Measurements from ENCODE around the gene IL25. TPM values are rescaled to one million over a fixed set of nuclear protein-coding genes. Genes with fewer than 3 reads are reported as not detected.

Gene IL25
- total and polyA plus RNA-seq, 2 of the 13 experiments (the other 11 are each of a cell fraction or from before 2014, with no cell fraction given), result not detected

DNA sequence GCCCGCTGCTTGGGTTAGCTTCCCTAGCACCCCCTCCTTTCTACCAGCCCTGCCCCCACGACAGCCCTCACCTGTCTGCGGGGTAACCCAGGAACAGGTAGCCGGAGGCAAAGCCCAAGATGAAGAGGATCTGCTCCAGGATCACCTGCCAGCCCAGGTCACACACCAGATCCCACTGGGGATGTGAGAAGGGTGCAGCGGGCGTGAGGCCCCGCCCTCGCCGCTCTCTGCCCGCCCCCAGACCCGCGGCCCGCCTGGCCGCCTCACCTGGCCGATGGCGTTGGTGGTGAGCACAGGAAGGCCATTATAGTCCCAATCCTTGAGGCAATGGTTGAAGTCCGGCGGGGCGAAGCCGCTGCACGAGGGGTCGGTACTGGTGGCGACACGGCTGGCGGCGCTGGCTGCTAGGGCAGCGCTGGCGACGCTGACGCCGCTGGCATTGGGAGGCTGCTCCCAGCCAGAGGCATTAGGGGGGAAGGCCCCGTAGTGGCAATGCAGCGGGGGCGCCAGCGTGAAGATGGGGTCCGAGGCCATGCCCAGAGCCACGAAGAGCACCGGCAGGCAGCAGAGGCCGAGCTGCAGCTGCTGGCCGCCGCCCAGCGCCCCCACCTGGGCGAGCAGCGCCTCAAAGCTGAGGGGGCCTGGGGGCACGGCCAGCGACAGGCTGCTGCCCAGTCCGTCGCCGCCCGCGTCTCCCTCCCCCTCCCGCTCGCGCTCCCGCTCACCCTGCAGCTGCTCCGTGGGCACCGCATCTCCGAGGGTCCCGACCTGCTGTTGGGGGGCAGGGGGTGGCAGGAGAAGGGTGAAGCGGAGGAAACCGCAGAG, 20.7 kb upstream of the IL25 start (continued):
- no peak for TF ChIP-seq ZUFSP (CRISPR knock-in tag; IDR thresholded peaks at IDR 0.05; ENCODE audit: borderline replicate concordance)
- no peak for TF ChIP-seq NONO (IDR thresholded peaks at IDR 0.05)
- no peak for TF ChIP-seq NONO (CRISPR knock-in tag; conservative IDR thresholded peaks at IDR 0.05)
- TF ChIP-seq SOX5 (CRISPR knock-in tag; IDR thresholded peaks at IDR 0.05; ENCODE audit: borderline replicate concordance), result no peak
- 0 out of 2 replicates have a peak, but pooled peaks have one; percentile 9 for TF ChIP-seq ZFX (CRISPR knock-in tag; IDR thresholded peaks at IDR 0.05; ENCODE audit: low read depth)
- no peak for TF ChIP-seq KLF13 (CRISPR knock-in tag; IDR thresholded peaks at IDR 0.05)
- TF ChIP-seq MZF1 (CRISPR knock-in tag; IDR thresholded peaks at IDR 0.05; ENCODE audit: borderline replicate concordance), result no peak
- TF ChIP-seq, protein P1, sequence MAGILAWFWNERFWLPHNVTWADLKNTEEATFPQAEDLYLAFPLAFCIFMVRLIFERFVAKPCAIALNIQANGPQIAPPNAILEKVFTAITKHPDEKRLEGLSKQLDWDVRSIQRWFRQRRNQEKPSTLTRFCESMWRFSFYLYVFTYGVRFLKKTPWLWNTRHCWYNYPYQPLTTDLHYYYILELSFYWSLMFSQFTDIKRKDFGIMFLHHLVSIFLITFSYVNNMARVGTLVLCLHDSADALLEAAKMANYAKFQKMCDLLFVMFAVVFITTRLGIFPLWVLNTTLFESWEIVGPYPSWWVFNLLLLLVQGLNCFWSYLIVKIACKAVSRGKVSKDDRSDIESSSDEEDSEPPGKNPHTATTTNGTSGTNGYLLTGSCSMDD (CRISPR knock-in tag; IDR thresholded peaks at IDR 0.05), result 0 out of 2 replicates have a peak, but pooled peaks have one; percentile 16
- no peak for TF ChIP-seq ZNF839 (CRISPR knock-in tag; IDR thresholded peaks at IDR 0.05; ENCODE audit: borderline replicate concordance)
- no peak for TF ChIP-seq ZNF580 (CRISPR knock-in tag; IDR thresholded peaks at IDR 0.05; ENCODE audit: borderline replicate concordance, low read depth)
- peak; percentile 21 for TF ChIP-seq HNRNPLL (IDR thresholded peaks at IDR 0.05; ENCODE audit: low read depth, low read length, poor library complexity, severe bottlenecking)
- TF ChIP-seq KDM3A (CRISPR knock-in tag; IDR thresholded peaks at IDR 0.05; ENCODE audit: low read depth), result no peak
- TF ChIP-seq NCOA5 (CRISPR knock-in tag; IDR thresholded peaks at IDR 0.05), result no peak
- no peak for TF ChIP-seq ZNF276 (CRISPR knock-in tag; IDR thresholded peaks at IDR 0.05; ENCODE audit: low read depth)
- no peak for TF ChIP-seq ZNF660 (CRISPR knock-in tag; IDR thresholded peaks at IDR 0.05; ENCODE audit: borderline replicate concordance, low read depth)
- TF ChIP-seq ZBTB25 (CRISPR knock-in tag; IDR thresholded peaks at IDR 0.05), result no peak
- no peak for TF ChIP-seq CREBL2 (CRISPR knock-in tag; IDR thresholded peaks at IDR 0.05; ENCODE audit: borderline replicate concordance)
- TF ChIP-seq UBTF (CRISPR knock-in tag; IDR thresholded peaks at IDR 0.05), result no peak

Data from HepG2 (cell line).